Loucy (cell line): ENCODE data around the gene GPR35.

Experiments used
- CTCF ChIP-seq: fragments of 200-600 bp; sonication (generic); conservative IDR thresholded peaks from 2 replicates; pipeline ENCODE4 v1.5.1; 2014; ENCODE audit warnings: mild to moderate bottlenecking, antibody characterized with exemption, low read length
- EZH2phosphoT487 ChIP-seq: fragments of 200-600 bp; IDR thresholded peaks from 2 replicates; pipeline ENCODE4 v1.6.1; 2018; ENCODE audit warnings: antibody characterized with exemption, mild to moderate bottlenecking, moderate library complexity, borderline replicate concordance

- TF ChIP-seq CTCF (no peak), EZH2phosphoT487 (no peak)
Observed at GRCh38 chr2:240605867-240606743, 19.2 kb upstream of the GPR35 start.
